ENCODE results near the gene HMCES.

Gene HMCES

DNA sequence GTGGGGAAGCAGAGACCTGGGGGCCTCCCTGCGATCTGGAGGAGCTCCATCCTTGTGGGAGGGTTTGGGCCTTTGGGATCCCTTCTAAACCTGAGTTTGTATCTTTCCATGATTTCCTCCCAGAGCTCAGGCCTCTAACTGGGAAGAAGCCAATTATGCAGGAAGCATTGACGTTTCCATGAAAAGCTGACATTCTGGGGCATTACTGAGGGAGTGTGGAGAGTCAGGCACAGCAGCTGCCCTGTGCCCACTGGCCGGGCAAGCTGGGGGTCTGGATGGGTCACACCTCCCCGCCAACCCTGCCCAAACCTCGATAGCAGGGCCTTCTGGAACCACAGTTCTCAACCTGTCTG is 74.9 kb downstream of the HMCES start:
- TF ChIP-seq, protein P1, sequence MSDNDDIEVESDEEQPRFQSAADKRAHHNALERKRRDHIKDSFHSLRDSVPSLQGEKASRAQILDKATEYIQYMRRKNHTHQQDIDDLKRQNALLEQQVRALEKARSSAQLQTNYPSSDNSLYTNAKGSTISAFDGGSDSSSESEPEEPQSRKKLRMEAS (IDR thresholded peaks at IDR 0.05): no peak
- TF ChIP-seq TCF12 (IDR thresholded peaks at IDR 0.05; ENCODE audit: low read depth): no peak
- no peak for TF ChIP-seq EP300 (IDR thresholded peaks at IDR 0.05; ENCODE audit: borderline replicate concordance)
- no peak for TF ChIP-seq NFIC (IDR thresholded peaks at IDR 0.05)
- TF ChIP-seq CREB1 (IDR thresholded peaks at IDR 0.05; ENCODE audit: low read depth): no peak
- no peak for TF ChIP-seq EGR1 (IDR thresholded peaks at IDR 0.05)
- TF ChIP-seq RAD21 (IDR thresholded peaks at IDR 0.05; ENCODE audit: low read depth): no peak
- no peak for TF ChIP-seq REST (IDR thresholded peaks at IDR 0.05; ENCODE audit: low read depth)
- TF ChIP-seq TAF1 (IDR thresholded peaks at IDR 0.05; ENCODE audit: low read depth): no peak
- no peak for TF ChIP-seq ZBTB7A (IDR thresholded peaks at IDR 0.05; ENCODE audit: low read depth)
- TF ChIP-seq, protein P2, sequence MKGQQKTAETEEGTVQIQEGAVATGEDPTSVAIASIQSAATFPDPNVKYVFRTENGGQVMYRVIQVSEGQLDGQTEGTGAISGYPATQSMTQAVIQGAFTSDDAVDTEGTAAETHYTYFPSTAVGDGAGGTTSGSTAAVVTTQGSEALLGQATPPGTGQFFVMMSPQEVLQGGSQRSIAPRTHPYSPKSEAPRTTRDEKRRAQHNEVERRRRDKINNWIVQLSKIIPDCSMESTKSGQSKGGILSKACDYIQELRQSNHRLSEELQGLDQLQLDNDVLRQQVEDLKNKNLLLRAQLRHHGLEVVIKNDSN (IDR thresholded peaks at IDR 0.05): no peak
- no peak for TF ChIP-seq FOXM1 (IDR thresholded peaks at IDR 0.05; ENCODE audit: borderline replicate concordance, low read depth)
- no peak for TF ChIP-seq TEAD4 (IDR thresholded peaks at IDR 0.05)
- TF ChIP-seq YY1 (IDR thresholded peaks at IDR 0.05; ENCODE audit: low read depth): no peak
- TF ChIP-seq CEBPB (IDR thresholded peaks at IDR 0.05): no peak

Measured in Ishikawa (cell line).